Dendritic cell treated with granulocyte-macrophage colony-stimulating factor and Interleukin-4, amounts not matched to agents 40 ng/mL and 50 ng/mL, for 4 days (primary cell): ENCODE results near the gene SELENOI.
"Not testable (repeated sequence)": the region's sequence is repeated elsewhere in the genome, so short reads cannot be mapped to it uniquely, and the experiment has no call there.

ENCODE experiments used
- H3K27ac Mint-ChIP-seq: one replicate; pipeline ENCODE4 v1.8.0; 2022; ENCODE audit warnings: mild to moderate bottlenecking, mixed read lengths
- H3K27me3 Mint-ChIP-seq: one replicate; pipeline ENCODE4 v1.8.0; 2022; ENCODE audit warnings: mild to moderate bottlenecking, mixed read lengths
- H3K36me3 Mint-ChIP-seq: one replicate; pipeline ENCODE4 v1.8.0; 2022; ENCODE audit warnings: low read depth, mixed read lengths
- H3K4me1 Mint-ChIP-seq: one replicate; pipeline ENCODE4 v1.8.0; 2022; ENCODE audit warnings: low read depth, mixed read lengths
- H3K4me3 Mint-ChIP-seq: one replicate; pipeline ENCODE4 v1.8.0; 2022; ENCODE audit warnings: mild to moderate bottlenecking, moderate library complexity, mixed read lengths
- H3K9me3 Mint-ChIP-seq: one replicate; pipeline ENCODE4 v1.8.0; 2022; ENCODE audit warnings: mixed read lengths
- intact Hi-C: fragments of 100-400 bp; cut with micrococcal nuclease; formaldehyde crosslinking; loops from one replicate; pipeline ENCODE4 v1.15.0; 2022

SELENOI gene

DNA sequence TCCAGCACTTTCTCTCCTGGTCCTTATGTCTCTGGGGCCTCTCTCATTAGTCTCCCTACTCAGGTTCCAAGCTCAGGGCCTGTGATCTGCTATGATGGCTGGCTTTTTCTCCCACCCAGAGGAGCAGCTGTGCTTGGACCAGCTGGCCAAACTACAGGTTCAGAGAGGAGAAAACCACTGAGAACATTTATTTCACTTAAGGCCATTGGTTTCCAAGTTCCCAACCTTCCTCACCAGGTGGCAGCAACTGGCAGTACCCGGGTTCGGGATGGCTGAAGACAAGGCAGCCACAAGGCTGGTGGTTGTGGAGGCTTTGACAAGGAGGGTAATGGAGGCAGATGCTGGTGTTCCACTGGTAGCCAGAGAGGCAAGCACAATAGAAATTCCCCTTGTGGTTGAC, 29.9 kb upstream of the SELENOI start:
- Mint-ChIP-seq H3K36me3 (no peaks in the 10 kb centered on the region), H3K27ac (no peak overlapping the region), H3K4me3 (no peak overlapping the region), H3K27me3 (no peaks in the 10 kb centered on the region), H3K9me3 (no peaks in the 10 kb centered on the region), H3K4me1 (peaks cover 10% of the 10 kb centered on the region)
- intact Hi-C loops: no loop called here

DNA sequence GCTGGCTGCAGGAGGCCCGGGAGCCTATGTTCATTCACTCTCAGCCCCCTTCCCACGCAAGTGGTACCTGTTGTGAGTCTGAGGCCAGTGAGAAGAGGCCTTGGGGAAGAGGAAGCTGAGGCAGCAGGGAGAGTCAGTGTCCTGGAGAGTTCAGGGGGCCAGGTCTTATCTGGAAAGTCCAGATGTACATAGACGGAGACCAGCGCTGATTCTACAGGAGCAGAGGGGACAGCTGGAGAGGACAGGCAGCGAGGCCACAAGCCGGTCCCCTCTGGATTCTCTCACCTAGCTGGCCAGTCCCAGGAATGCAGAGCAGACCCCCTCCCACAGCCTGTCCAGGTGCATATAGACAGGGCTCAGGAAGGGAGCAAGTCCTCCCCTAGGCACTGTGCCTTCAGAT, 29.1 kb upstream of the SELENOI start:
- Mint-ChIP-seq H3K9me3 (no peaks in the 10 kb centered on the region), H3K27me3 (no peaks in the 10 kb centered on the region), H3K36me3 (no peaks in the 10 kb centered on the region), H3K4me1 (peaks cover 10% of the 10 kb centered on the region), H3K27ac (no peak overlapping the region), H3K4me3 (no peak overlapping the region)
- intact Hi-C loops: no loop called here

DNA sequence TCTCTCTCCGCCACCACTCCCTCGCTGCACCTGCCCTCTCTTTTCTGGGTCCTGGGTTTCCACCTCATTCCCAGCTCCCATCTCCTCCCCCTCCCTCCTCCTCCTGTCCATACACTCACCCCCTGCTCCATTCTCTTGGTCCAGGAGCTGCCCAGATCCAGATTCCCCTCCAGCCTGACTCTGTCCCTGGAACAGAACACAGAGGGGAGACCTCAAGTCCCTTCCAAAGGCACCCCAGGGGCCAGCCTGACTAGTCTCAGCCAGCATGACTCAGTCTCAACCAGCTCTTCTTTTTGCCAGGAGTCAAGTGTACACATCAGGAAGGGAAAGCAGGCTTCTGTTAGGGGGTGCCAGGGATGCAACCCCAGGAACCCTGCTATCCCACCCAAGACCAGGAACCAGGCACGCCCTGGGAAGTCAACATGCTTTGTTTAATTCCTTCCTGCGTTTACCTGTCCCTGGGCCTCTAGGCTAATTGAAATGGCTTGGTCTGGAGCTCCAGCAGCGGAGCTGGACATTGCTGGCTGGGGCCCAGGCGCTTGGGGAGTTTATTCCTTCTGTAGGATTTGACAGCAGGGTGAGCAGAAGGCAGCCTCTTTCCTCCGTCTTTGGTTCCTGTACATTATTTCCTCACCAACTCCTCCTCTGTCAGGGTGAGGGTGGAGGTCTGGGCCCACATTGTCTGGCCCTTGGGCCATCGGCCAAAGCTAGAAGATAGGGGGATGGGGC, 28.4 kb upstream of the SELENOI start:
- H3K4me3 Mint-ChIP-seq: no peak overlapping the region
- H3K27me3 Mint-ChIP-seq: no peaks in the 10 kb centered on the region
- H3K27ac Mint-ChIP-seq: no peak overlapping the region
- peaks cover 10% of the 10 kb centered on the region for H3K4me1 Mint-ChIP-seq
- H3K9me3 Mint-ChIP-seq: no peaks in the 10 kb centered on the region
- H3K36me3 Mint-ChIP-seq: no peaks in the 10 kb centered on the region
- intact Hi-C loops: no loop called here

DNA sequence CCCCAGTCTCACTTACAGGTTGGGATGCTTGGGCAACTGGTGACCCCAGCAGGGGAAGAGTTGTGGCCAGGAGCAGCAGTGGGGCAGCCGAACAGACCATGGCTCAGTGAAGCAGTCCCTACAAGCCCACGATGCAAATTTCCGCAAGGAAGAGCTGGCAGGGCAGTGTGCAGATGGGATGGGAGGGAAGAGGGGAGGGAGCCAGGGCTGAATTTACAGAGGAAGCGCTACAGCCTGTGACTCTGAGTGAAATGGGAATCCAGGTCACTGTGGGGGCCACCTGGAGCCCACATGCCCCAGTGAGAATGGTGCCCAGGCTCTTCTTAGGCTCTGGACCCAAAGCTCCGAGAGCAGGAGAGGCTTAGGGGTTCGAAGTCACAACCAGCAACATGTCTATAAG, 27.0 kb upstream of the SELENOI start:
- H3K36me3 Mint-ChIP-seq: no peaks in the 10 kb centered on the region
- H3K9me3 Mint-ChIP-seq: no peaks in the 10 kb centered on the region
- H3K27me3 Mint-ChIP-seq: no peaks in the 10 kb centered on the region
- peaks cover 5% of the 10 kb centered on the region for H3K4me1 Mint-ChIP-seq
- intact Hi-C loops: no loop called here
- no peak overlapping the region for H3K4me3 Mint-ChIP-seq
- H3K27ac Mint-ChIP-seq: no peak overlapping the region

DNA sequence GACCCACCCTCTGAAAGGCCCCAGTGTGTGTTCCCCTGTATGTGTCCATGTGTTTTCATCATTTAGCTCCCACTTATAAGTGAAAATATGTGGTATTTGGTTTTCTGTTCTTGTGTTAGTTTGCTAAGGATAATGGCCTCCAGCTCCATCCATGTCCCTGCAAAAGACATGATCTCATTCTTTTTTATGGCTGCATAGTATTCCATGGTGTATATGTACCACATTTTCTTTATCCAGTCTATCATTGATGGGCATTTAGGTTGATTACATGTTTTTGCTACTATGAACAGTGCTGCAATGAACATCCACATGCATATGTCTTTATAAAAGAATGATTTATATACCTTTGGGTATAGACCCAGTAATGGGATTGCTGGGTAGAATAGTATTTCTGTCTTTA, 21.5 kb upstream of the SELENOI start:
- intact Hi-C loops: not testable (repeated sequence)

DNA sequence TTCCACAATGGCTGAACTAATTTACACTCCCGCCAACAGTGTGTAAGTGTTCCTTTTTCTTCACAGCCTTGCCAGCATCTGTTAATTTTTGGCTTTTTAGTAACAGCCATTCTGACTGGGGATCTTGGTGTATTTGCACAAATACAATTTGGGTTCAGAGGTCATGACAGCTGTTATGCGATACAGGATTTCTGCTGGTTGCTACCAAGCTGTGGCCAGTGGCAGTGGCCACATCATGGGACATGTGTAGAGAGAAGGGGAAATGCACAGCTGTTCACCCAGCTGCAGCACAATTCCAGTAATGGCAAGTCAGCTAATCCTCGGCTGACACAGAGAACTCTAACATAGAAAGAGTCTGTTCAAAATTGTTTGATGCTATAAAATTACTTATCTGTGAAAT, 21.0 kb upstream of the SELENOI start:
- Mint-ChIP-seq H3K4me1 (peaks cover 14% of the 10 kb centered on the region), H3K4me3 (no peak overlapping the region), H3K27me3 (no peaks in the 10 kb centered on the region), H3K36me3 (no peaks in the 10 kb centered on the region), H3K9me3 (no peaks in the 10 kb centered on the region), H3K27ac (no peak overlapping the region)
- intact Hi-C loops: no loop called here

More for the DNA sequence above, 21.5 kb upstream of the SELENOI start:
- H3K4me3 Mint-ChIP-seq, H3K9me3 Mint-ChIP-seq, H3K27ac Mint-ChIP-seq, H3K36me3 Mint-ChIP-seq, H3K27me3 Mint-ChIP-seq: not testable (repeated sequence)
- peaks cover 13% of the 10 kb centered on the region for H3K4me1 Mint-ChIP-seq

DNA sequence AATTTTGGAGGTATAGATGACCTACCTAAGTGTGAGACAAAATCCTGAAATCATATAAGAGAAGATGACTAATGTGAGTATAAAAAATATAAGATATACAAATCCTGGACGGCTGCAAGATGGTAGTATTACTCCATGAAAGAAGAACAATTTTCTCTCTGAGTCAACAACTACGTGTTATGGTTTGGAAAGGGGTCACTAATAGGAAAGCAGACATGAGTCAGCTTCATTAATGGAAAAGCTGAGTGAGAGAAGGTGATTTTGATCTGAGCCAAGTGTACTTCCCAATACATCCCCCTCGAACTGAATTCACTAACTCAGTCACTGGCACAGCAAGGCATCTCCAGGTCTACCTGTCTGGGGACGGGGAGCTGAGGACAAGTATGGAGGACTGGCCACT, 20.1 kb upstream of the SELENOI start:
- Mint-ChIP-seq H3K36me3 (no peaks in the 10 kb centered on the region), H3K27ac (no peak overlapping the region), H3K27me3 (no peaks in the 10 kb centered on the region), H3K9me3 (no peaks in the 10 kb centered on the region), H3K4me1 (peaks cover 23% of the 10 kb centered on the region), H3K4me3 (no peak overlapping the region)
- intact Hi-C loops: no loop called here

DNA sequence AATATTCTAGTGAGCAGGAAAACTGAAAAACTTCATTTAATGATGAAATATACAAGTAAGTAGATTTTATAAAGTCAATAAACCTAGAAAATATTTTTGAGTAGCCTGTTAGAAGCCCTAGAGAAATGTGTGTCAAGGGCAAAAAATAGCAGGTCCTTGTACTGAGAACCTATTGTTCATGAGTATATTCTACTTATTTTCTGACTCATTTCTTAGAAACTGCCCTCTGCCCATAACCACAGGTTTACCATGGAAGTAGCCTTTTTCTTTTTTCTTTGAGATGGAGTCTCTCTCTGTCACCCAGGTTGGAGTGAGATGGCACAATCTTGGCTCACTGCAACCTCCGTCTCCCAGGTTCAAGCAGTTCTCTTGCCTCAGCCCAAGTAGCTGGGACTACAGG, 19.4 kb upstream of the SELENOI start:
- Mint-ChIP-seq H3K27me3 (no peaks in the 10 kb centered on the region), H3K9me3 (no peaks in the 10 kb centered on the region), H3K27ac (no peak overlapping the region), H3K4me3 (no peak overlapping the region), H3K36me3 (no peaks in the 10 kb centered on the region), H3K4me1 (peaks cover 23% of the 10 kb centered on the region)
- intact Hi-C loops: no loop called here

DNA sequence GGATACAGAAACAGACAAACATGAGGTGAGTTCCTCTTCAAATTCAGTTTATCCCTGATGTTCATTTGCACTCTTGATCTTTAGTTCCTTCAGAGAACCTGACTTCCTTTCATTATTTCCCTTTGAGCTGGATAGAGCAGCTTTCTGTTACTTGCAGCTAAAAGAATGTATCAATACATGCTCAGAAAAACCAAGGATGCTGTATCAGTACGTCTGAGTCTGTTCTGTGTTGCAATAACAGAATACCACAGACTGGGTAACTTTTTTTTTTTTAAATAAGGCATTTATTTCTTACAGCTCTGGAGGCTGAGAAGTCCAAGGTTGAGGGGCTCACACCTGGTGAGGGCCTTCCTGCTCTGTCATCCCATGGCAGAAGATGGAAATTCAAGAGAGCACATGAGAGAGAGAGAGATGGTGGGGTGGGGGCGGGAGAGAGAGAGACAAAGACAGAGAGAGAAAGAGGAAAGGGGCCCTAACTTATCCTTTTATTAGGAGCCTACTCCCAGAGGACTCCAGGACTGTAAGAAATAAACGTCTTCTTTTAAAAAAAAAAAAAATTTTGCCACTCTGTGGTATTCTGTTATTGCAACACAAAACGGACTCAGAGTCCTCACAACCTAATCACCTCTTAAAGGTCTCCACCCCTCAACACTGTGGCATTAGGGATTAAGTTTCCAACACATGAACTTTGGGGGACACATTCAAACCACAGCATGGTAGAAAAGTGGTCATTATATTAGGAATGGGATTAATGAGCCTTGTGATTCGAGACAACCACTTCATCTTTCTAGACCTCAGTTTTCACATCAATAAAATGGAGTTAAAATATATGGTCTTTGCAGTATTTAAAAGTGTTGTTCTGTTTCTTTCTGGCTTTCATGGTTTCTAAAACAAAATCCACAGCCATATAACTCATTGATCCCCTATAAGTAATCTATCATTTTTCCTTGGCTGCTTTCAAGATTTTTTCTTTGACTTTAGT, 18.4 kb upstream of the SELENOI start:
- Mint-ChIP-seq H3K27me3 (no peaks in the 10 kb centered on the region), H3K27ac (no peak overlapping the region), H3K4me1 (peaks cover 23% of the 10 kb centered on the region), H3K9me3 (no peaks in the 10 kb centered on the region), H3K36me3 (no peaks in the 10 kb centered on the region), H3K4me3 (no peak overlapping the region)
- intact Hi-C loops: no loop called here

DNA sequence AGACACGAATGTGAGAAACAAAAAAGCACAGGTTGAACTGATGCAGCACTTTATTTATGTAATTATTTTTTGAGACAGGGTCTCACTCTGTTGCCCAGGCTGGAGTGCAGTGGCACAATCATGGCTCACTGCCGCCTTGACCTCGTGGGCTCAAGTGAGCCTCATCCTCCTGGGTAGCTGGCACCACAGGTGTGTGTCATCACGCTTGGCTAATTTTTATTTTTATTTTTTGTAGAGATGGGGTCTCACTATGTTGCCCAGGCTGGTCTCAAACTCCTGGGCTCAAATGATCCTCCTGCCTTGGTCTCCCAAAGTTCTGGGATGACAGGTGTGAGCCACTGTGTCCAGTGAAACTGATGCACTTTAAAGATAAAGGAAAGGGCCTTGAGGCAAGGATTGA, 16.9 kb upstream of the SELENOI start:
- H3K27ac Mint-ChIP-seq, H3K4me3 Mint-ChIP-seq, H3K27me3 Mint-ChIP-seq, H3K9me3 Mint-ChIP-seq, H3K36me3 Mint-ChIP-seq, intact Hi-C loops: not testable (repeated sequence)
- H3K4me1 Mint-ChIP-seq: peaks cover 23% of the 10 kb centered on the region

DNA sequence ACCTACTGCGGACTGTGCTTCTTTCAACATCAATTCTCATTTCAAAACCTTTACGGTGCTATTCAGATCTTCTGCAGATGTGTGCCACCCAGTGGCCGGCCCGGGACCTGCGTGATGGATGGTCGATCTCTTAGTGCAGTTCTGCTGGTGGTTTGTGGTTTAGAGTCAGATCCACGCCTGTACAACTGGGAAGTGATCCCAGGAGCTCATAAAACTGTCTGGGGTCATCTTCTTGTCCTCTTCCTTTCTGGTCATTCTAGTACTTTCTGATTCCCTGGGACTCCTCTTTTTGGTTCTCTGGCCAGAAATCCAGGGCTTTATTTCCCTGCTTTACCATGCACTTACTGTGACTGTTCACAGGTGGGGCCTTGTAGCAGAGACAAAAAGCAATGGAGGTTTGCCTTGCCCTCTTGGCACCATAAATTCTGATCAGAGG, 15.8 kb upstream of the SELENOI start:
- Mint-ChIP-seq H3K27ac (peak overlapping the region; percentile 77), H3K4me3 (peak overlapping the region; percentile 25), H3K4me1 (peaks cover 23% of the 10 kb centered on the region), H3K36me3 (no peaks in the 10 kb centered on the region), H3K27me3 (no peaks in the 10 kb centered on the region), H3K9me3 (no peaks in the 10 kb centered on the region)
- intact Hi-C loops: loop anchor here (5.0 to 10.0 kb wide), 2 partner anchors 33 to 135 kb away; no protein-coding TSS in a partner anchor

DNA sequence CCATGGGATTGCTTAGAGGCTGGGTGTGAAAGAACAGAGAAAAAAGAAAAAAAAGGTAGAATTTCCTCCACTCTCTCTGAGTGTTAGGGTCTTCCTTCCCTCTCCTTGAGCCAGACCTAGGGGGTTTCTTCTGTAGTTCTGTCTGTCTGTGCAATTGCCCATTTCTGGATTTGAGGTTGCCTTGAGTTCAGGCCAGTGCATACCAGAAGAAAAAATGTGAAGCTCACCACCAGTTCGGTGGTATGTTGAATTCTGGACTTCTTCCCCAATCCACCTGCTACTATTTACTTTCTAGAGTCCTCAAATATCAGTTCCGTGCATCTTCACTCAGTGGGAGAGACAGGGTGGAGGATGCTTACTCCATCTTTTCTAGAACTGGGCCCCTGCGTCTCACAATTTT, 15.3 kb upstream of the SELENOI start:
- peak overlapping the region; percentile 25 for H3K4me3 Mint-ChIP-seq
- no peaks in the 10 kb centered on the region for H3K9me3 Mint-ChIP-seq
- H3K36me3 Mint-ChIP-seq: no peaks in the 10 kb centered on the region
- H3K27me3 Mint-ChIP-seq: no peaks in the 10 kb centered on the region
- H3K4me1 Mint-ChIP-seq: peaks cover 23% of the 10 kb centered on the region
- intact Hi-C loops: loop anchor here (5.0 to 10.0 kb wide), 2 partner anchors 33 to 134 kb away; no protein-coding TSS in a partner anchor
- H3K27ac Mint-ChIP-seq: peak overlapping the region; percentile 77

DNA sequence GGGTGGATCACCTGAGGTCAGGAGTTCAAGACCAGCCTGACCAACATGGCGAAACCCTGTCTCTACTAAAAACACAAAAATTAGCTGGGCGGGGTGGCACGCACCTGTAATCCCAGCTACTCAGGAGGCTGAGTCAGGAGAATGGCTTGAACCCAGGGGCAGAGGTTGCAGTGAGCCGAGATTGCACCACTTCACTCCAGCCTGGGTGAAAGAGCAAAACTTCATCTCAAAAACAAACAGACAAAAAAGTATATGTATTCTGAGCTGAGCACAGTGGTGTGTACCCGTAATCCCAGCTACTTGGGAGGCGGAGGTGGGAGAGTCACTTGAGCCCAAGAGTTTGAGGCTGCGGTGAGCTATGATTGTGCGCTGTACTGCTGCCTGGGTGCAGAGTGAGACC, 14.6 kb upstream of the SELENOI start:
- not testable (repeated sequence) for H3K9me3 Mint-ChIP-seq, H3K27me3 Mint-ChIP-seq, H3K36me3 Mint-ChIP-seq, H3K27ac Mint-ChIP-seq, H3K4me3 Mint-ChIP-seq
- peaks cover 28% of the 10 kb centered on the region for H3K4me1 Mint-ChIP-seq
- intact Hi-C loops: loop anchor here (5.0 to 10.0 kb wide), 2 partner anchors 34 to 133 kb away; no protein-coding TSS in a partner anchor

DNA sequence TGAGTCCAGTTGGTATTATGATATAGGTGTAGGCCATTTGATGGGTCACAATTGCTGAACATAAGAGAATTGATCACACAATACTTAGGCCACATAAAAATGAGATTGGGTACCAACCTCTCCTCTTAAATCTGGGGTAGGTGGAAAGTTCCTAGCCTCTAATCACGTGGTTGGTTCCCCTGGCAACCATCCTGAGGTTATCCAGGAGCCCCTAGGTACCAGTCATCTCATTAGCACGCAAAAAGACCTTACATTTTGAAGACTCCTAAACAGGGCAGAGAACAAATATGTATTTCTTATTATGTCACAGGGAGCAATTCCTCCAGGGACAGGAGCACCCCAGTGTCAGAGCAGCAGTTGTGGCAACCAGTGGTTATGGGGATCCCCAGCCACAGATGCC, 12.7 kb upstream of the SELENOI start:
- Mint-ChIP-seq H3K27me3 (no peaks in the 10 kb centered on the region), H3K4me3 (no peak overlapping the region), H3K36me3 (no peaks in the 10 kb centered on the region), H3K4me1 (peaks cover 19% of the 10 kb centered on the region), H3K27ac (no peak overlapping the region), H3K9me3 (no peaks in the 10 kb centered on the region)
- intact Hi-C loops: loop anchor here (5.0 to 10.0 kb wide), 2 partner anchors 36 to 132 kb away; no protein-coding TSS in a partner anchor
